K562 (cell line): ENCODE measurements around the gene PPP1R14B. TPM values are rescaled to one million over a fixed set of nuclear protein-coding genes. Genes with fewer than 3 reads are reported as not detected.
A peak's percentile ranks its signal among the peaks of the same experiment; 100 is the strongest.

ENCODE experiments used
- CXXC5 ChIP-seq: fragments of 250-450 bp; sonication (Bioruptor Pico); IDR thresholded peaks from 2 replicates; pipeline ENCODE4 v1.8.0; 2022; ENCODE audit warnings: inconsistent platforms, mild to moderate bottlenecking, moderate library complexity
- EP400 ChIP-seq: fragments of 450-650 bp; IDR thresholded peaks from 2 replicates; pipeline ENCODE4 v1.6.1; 2017; ENCODE audit warnings: antibody characterized with exemption, mild to moderate bottlenecking, moderate library complexity
- KAT2B ChIP-seq: IDR thresholded peaks from one replicate; pipeline ENCODE4 v1.6.1; 2012; ENCODE audit warnings: low read depth, mild to moderate bottlenecking, control low read depth, inconsistent platforms, low read length, moderate library complexity
- MAFF ChIP-seq: IDR thresholded peaks from 2 replicates; pipeline ENCODE4 v1.6.1; 2012; ENCODE audit warnings: low read length, improper control_type of control experiment
- NR2C2 ChIP-seq, 2 experiments: fragments of 200-800 bp in 1 of 2; sonication (Bioruptor generic) in 1 of 2; sonication (generic) in 1 of 2; formaldehyde crosslinking in 1 of 2; IDR thresholded peaks; 2 replicates each; pipeline versions ENCODE4 v1.6.1 to v1.8.0; 2016 to 2022; ENCODE audit warnings: mild to moderate bottlenecking in 1 of 2, missing compliant biosample characterization in 1 of 2, missing genetic modification characterization in 1 of 2, missing genetic modification reagents in 1 of 2
- PRPF4 ChIP-seq: fragments of 200-400 bp; formaldehyde crosslinking; IDR thresholded peaks from one replicate; pipeline ENCODE4 v1.6.1; 2017; ENCODE audit warnings: low read length, low read depth, mild to moderate bottlenecking; ENCODE audit not compliant: insufficient read depth, poor library complexity, severe bottlenecking
- PTTG1 ChIP-seq: fragments of 450-650 bp; IDR thresholded peaks from 2 replicates; pipeline ENCODE4 v1.6.1; 2016; ENCODE audit warnings: low read depth, mild to moderate bottlenecking, missing genetic modification characterization, missing compliant biosample characterization
- RBFOX2 ChIP-seq: fragments of 200-400 bp; formaldehyde crosslinking; IDR thresholded peaks from 2 replicates; pipeline ENCODE4 v1.6.1; 2017; ENCODE audit warnings: low read depth, mild to moderate bottlenecking, low read length, moderate library complexity
- SRSF1 ChIP-seq: fragments of 200-400 bp; formaldehyde crosslinking; IDR thresholded peaks from 2 replicates; pipeline ENCODE4 v1.6.1; 2017; ENCODE audit warnings: mild to moderate bottlenecking, low read depth, low read length, moderate library complexity
- YY1 ChIP-seq, 3 experiments: IDR thresholded peaks; 2 replicates each; pipeline ENCODE4 v1.6.1; 2011; ENCODE audit warnings: low read length in 2 of 3, mild to moderate bottlenecking in 2 of 3, moderate library complexity in 2 of 3, borderline replicate concordance in 1 of 3, control low read depth in 1 of 3, low read depth in 1 of 3; ENCODE audit not compliant: insufficient read depth in 3 of 3, insufficient replicate concordance in 2 of 3, control insufficient read depth in 1 of 3, insufficient read length in 1 of 3; ENCODE audit errors: extremely low read depth in 1 of 3
- ZNF146 ChIP-seq: IDR thresholded peaks from one replicate; pipeline ENCODE4 v1.6.1; 2018; ENCODE audit warnings: missing compliant biosample characterization; ENCODE audit not compliant: unreplicated experiment
- ZNF316 ChIP-seq: fragments of 450-650 bp; IDR thresholded peaks from 2 replicates; pipeline ENCODE4 v1.6.1; 2016
- ZNF79 ChIP-seq: fragments of 250-450 bp; sonication (Bioruptor Pico); IDR thresholded peaks from 2 replicates; pipeline ENCODE4 v1.4.0; 2020; ENCODE audit warnings: low read depth, mild to moderate bottlenecking, moderate library complexity
- polyA plus RNA-seq, 8 experiments: library from polyadenylated mRNA; depleted of rRNA in 4 of 8; stranded (reverse) in 5 of 8; unstranded in 3 of 8; fragments of >200 nt; fragmentation: Nextera tagmentation in 2 of 8; fragmentation: Illumina TruSeq in 1 of 8; extraction: Ambion mirVana in 2 of 8; extraction: Trizol in 1 of 8; gene quantifications; 2 replicates each; pipeline versions ENCODE4 v1.2.1 to v1.2.3, GENCODE V29; 2011 to 2014; ENCODE audit warnings: inconsistent platforms in 1 of 8, missing spikeins in 1 of 8
- total RNA-seq, 7 experiments: library from RNA; depleted of rRNA in 6 of 7; stranded (reverse); fragments of >200 nt in 6 of 7; fragmentation: Illumina TruSeq in 2 of 7; extraction: Trizol in 2 of 7; gene quantifications; 2 replicates each; pipeline versions ENCODE4 v1.2.1 to v1.2.3, GENCODE V29; 2011 to 2021; ENCODE audit warnings: low replicate concordance in 1 of 7
- TF ChIP-seq, protein P1 (sequence below): fragments of 250-450 bp; sonication (Bioruptor Pico); IDR thresholded peaks from 2 replicates; pipeline ENCODE4 v1.9.0; 2021; ENCODE audit warnings: mild to moderate bottlenecking, inconsistent platforms
- TF ChIP-seq, protein P2 (sequence below): sonication (generic); formaldehyde crosslinking; IDR thresholded peaks from 2 replicates; pipeline ENCODE4 v1.8.0; 2022; ENCODE audit warnings: mild to moderate bottlenecking, missing genetic modification reagents
- TF ChIP-seq, protein P3 (sequence below): conservative IDR thresholded peaks from 2 replicates; pipeline ENCODE4 v1.6.1; 2011; ENCODE audit warnings: low read depth, mild to moderate bottlenecking, low read length; ENCODE audit not compliant: control insufficient read depth

The PPP1R14B gene
- total and polyA plus RNA-seq, 9 of the 15 experiments (the other 6 are each of a cell fraction or from before 2014, with no cell fraction given), result 7.7 to 566 (median 212) TPM

DNA sequence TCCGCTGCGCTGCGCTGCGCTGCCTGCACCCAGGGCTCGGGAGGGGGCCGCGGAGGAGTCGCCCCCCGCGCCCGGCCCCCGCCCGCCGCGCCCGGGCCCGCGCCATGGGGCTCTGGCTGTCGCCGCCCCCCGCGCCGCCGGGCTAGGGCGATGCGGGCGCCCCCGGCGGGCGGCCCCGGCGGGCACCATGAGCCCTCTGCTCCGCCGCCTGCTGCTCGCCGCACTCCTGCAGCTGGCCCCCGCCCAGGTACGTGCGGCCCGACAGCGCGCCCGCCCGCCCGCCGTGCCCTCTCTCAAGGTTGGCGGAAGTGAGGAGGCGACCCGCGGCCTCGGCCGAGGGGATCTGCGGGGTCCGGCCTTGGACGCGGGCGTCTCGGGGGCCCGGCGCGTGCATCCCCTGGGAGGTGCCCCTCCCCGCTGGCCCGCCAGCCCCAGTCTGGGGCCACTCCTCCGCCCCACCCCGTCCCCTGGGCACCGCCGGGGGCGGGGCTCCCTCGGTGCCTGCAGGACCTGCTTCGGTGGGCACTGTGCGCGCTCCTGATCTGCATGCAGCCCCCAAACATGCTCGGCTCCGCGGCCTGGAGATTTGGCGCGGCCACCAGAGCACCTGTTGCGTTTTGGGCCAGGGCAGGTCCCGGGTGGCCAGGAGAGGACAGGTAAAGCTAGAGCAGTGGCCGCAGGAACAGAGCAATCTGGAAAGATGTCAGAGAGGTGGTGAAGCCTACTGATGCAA is 11.9 kb downstream of the PPP1R14B start (continued):
- TF ChIP-seq, protein P1, sequence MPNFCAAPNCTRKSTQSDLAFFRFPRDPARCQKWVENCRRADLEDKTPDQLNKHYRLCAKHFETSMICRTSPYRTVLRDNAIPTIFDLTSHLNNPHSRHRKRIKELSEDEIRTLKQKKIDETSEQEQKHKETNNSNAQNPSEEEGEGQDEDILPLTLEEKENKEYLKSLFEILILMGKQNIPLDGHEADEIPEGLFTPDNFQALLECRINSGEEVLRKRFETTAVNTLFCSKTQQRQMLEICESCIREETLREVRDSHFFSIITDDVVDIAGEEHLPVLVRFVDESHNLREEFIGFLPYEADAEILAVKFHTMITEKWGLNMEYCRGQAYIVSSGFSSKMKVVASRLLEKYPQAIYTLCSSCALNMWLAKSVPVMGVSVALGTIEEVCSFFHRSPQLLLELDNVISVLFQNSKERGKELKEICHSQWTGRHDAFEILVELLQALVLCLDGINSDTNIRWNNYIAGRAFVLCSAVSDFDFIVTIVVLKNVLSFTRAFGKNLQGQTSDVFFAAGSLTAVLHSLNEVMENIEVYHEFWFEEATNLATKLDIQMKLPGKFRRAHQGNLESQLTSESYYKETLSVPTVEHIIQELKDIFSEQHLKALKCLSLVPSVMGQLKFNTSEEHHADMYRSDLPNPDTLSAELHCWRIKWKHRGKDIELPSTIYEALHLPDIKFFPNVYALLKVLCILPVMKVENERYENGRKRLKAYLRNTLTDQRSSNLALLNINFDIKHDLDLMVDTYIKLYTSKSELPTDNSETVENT (CRISPR knock-in tag), result peak; percentile 21; the same call in 1 of the 2 replicates
- no peak for TF ChIP-seq ZNF316
- TF ChIP-seq RBFOX2, result peak; percentile 48; the same call in 1 of the 2 replicates
- TF ChIP-seq MAFF, result no peak
- no peak for TF ChIP-seq NR2C2 (CRISPR knock-in tag; IDR thresholded peaks at IDR 0.05)
- TF ChIP-seq NR2C2 (tag; IDR thresholded peaks at IDR 0.05), result 0 out of 2 replicates have a peak, but pooled peaks have one; percentile 23
- TF ChIP-seq CXXC5 (CRISPR knock-in tag), result peak; percentile 20; the same call in 1 of the 2 replicates
- TF ChIP-seq, protein P2, sequence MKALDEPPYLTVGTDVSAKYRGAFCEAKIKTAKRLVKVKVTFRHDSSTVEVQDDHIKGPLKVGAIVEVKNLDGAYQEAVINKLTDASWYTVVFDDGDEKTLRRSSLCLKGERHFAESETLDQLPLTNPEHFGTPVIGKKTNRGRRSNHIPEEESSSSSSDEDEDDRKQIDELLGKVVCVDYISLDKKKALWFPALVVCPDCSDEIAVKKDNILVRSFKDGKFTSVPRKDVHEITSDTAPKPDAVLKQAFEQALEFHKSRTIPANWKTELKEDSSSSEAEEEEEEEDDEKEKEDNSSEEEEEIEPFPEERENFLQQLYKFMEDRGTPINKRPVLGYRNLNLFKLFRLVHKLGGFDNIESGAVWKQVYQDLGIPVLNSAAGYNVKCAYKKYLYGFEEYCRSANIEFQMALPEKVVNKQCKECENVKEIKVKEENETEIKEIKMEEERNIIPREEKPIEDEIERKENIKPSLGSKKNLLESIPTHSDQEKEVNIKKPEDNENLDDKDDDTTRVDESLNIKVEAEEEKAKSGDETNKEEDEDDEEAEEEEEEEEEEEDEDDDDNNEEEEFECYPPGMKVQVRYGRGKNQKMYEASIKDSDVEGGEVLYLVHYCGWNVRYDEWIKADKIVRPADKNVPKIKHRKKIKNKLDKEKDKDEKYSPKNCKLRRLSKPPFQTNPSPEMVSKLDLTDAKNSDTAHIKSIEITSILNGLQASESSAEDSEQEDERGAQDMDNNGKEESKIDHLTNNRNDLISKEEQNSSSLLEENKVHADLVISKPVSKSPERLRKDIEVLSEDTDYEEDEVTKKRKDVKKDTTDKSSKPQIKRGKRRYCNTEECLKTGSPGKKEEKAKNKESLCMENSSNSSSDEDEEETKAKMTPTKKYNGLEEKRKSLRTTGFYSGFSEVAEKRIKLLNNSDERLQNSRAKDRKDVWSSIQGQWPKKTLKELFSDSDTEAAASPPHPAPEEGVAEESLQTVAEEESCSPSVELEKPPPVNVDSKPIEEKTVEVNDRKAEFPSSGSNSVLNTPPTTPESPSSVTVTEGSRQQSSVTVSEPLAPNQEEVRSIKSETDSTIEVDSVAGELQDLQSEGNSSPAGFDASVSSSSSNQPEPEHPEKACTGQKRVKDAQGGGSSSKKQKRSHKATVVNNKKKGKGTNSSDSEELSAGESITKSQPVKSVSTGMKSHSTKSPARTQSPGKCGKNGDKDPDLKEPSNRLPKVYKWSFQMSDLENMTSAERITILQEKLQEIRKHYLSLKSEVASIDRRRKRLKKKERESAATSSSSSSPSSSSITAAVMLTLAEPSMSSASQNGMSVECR (CRISPR knock-in tag), result peak; percentile 37; the same call in 1 of the 2 replicates
- TF ChIP-seq YY1 (IDR thresholded peaks at IDR 0.05; ENCODE audit: borderline replicate concordance in 1 of 3, control insufficient read depth in 1 of 3, extremely low read depth in 1 of 3, insufficient read depth in 3 of 3, insufficient read length in 1 of 3, insufficient replicate concordance in 2 of 3, low read depth in 1 of 3, low read length in 2 of 3), result peak in 2 of 3 experiments; percentile 25 to 39
- no peak for TF ChIP-seq KAT2B
- no peak for TF ChIP-seq PRPF4
- TF ChIP-seq EP400, result no peak
- TF ChIP-seq ZNF146 (CRISPR knock-in tag), result no peak
- TF ChIP-seq SRSF1, result no peak
- TF ChIP-seq, protein P3, sequence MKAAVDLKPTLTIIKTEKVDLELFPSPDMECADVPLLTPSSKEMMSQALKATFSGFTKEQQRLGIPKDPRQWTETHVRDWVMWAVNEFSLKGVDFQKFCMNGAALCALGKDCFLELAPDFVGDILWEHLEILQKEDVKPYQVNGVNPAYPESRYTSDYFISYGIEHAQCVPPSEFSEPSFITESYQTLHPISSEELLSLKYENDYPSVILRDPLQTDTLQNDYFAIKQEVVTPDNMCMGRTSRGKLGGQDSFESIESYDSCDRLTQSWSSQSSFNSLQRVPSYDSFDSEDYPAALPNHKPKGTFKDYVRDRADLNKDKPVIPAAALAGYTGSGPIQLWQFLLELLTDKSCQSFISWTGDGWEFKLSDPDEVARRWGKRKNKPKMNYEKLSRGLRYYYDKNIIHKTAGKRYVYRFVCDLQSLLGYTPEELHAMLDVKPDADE, result no peak
- TF ChIP-seq ZNF79 (CRISPR knock-in tag), result no peak
- TF ChIP-seq PTTG1 (tag), result no peak
